A549 (cell line): ENCODE data around the gene KCNG3. TPM values are rescaled to one million over a fixed set of nuclear protein-coding genes. Genes with fewer than 3 reads are reported as not detected.

Experiments used
- ATAC-seq, 2 experiments: fragments of 200-7000 bp in 1 of 2; fragments of >200 bp in 1 of 2; cut with Nextera tagmentation in 1 of 2; cut with Tn5 transposase in 1 of 2; 3 replicates each; pipeline versions ENCODE4 v1.8.0 to v1.9.1; 2018 to 2020; ENCODE audit warnings: mild to moderate bottlenecking in 1 of 2, moderate library complexity in 1 of 2
- CTCF ChIA-PET: fragments of 300-600 bp; sonication (Branson Sonifier 250); formaldehyde crosslinking; extraction: SDS; loops from one replicate; lab custom pipeline; 2021; ENCODE audit warnings: antibody characterized with exemption, inconsistent platforms; lab: Yijun Ruan, JAX
- POLR2A ChIA-PET: fragments of 350-600 bp; formaldehyde crosslinking; extraction: SDS; loops from one replicate; lab custom pipeline; 2021; ENCODE audit warnings: antibody characterized with exemption, inconsistent platforms; lab: Yijun Ruan, JAX
- DNase-seq, 2 experiments: peaks; one replicate each; pipeline versions ENCODE4 v3.0.0 to v3.0.0-alpha.2; 2011 to 2016; ENCODE audit warnings: low read depth in 1 of 2, low spot score in 1 of 2
- FAIRE-seq: peaks from 2 replicates; lab custom pipeline; 2011; peaks lifted over from hg19 to GRCh38; lab: Jason Lieb, UNC
- H3K27ac ChIP-seq, 2 experiments: fragments of >200 bp; sonication (Bioruptor Twin); formaldehyde crosslinking; 3 replicates each; pipeline ENCODE4 v1.5.1; 2016 to 2017
- H3K4me1 ChIP-seq: fragments of >200 bp; sonication (Bioruptor Twin); formaldehyde crosslinking; 3 replicates; pipeline ENCODE4 v1.6.1; 2016
- H3K4me2 ChIP-seq: fragments of >200 bp; sonication (Bioruptor Twin); formaldehyde crosslinking; 3 replicates; pipeline ENCODE4 v1.6.1; 2016
- H3K4me3 ChIP-seq: fragments of >200 bp; sonication (Bioruptor Twin); formaldehyde crosslinking; 3 replicates; pipeline ENCODE4 v1.5.1; 2016
- H3K9me3 ChIP-seq: fragments of >200 bp; sonication (Bioruptor Twin); formaldehyde crosslinking; 3 replicates; pipeline ENCODE4 v1.6.1; 2016
- BHLHE40 ChIP-seq: IDR thresholded peaks from 2 replicates; pipeline ENCODE4 v1.6.1; 2012; ENCODE audit warnings: low read depth, low read length, inconsistent platforms
- CHD2 ChIP-seq: fragments of 150-350 bp; IDR thresholded peaks from 2 replicates; pipeline ENCODE4 v1.6.1; 2014; ENCODE audit warnings: low read length; ENCODE audit not compliant: partially characterized antibody
- CHD4 ChIP-seq: fragments of 200-600 bp; sonication (generic); IDR thresholded peaks from 2 replicates; pipeline ENCODE4 v1.6.1; 2016; ENCODE audit warnings: antibody characterized with exemption, mild to moderate bottlenecking, borderline replicate concordance
- ESRRA ChIP-seq: fragments of 150-350 bp; IDR thresholded peaks from 2 replicates; pipeline ENCODE4 v1.6.1; 2014; ENCODE audit warnings: mild to moderate bottlenecking, low read length, borderline replicate concordance
- FOSB ChIP-seq: fragments of 250-450 bp; sonication (Bioruptor Pico); IDR thresholded peaks from 2 replicates; pipeline ENCODE4 v1.5.0; 2020; ENCODE audit warnings: mild to moderate bottlenecking, moderate library complexity
- FOSL2 ChIP-seq, 2 experiments: fragments of 450-650 bp in 1 of 2; fragments of >200 bp in 1 of 2; sonication (Bioruptor Twin) in 1 of 2; formaldehyde crosslinking; IDR thresholded peaks; 2 replicates each; pipeline versions ENCODE4 v1.5.0 to v1.6.1; 2016 to 2020; ENCODE audit warnings: mild to moderate bottlenecking in 1 of 2, moderate library complexity in 1 of 2
- HDAC2 ChIP-seq: fragments of 200-600 bp; sonication (generic); IDR thresholded peaks from 2 replicates; pipeline ENCODE4 v1.6.1; 2016
- HOXA7 ChIP-seq: fragments of 250-450 bp; sonication (Bioruptor Pico); IDR thresholded peaks from 2 replicates; pipeline ENCODE4 v1.5.0; 2020; ENCODE audit warnings: mild to moderate bottlenecking, moderate library complexity
- HOXB13 ChIP-seq: fragments of 250-450 bp; sonication (Bioruptor Pico); IDR thresholded peaks from 2 replicates; pipeline ENCODE4 v1.5.0; 2020; ENCODE audit warnings: low read depth, mild to moderate bottlenecking, moderate library complexity
- KDM5A ChIP-seq: fragments of 200-600 bp; sonication (generic); IDR thresholded peaks from 2 replicates; pipeline ENCODE4 v1.6.1; 2016; ENCODE audit warnings: antibody characterized with exemption, mild to moderate bottlenecking
- MAZ ChIP-seq: fragments of 150-350 bp; IDR thresholded peaks from 2 replicates; pipeline ENCODE4 v1.6.1; 2014; ENCODE audit warnings: antibody characterized with exemption, low read depth, low read length, borderline replicate concordance
- MYC ChIP-seq: IDR thresholded peaks from 2 replicates; pipeline ENCODE4 v1.6.1; 2012; ENCODE audit warnings: mild to moderate bottlenecking, inconsistent platforms, low read length, improper control_type of control experiment, borderline replicate concordance
- NPAS2 ChIP-seq: fragments of 250-450 bp; sonication (Bioruptor Pico); IDR thresholded peaks from 2 replicates; pipeline ENCODE4 v1.8.0; 2022; ENCODE audit warnings: mild to moderate bottlenecking, moderate library complexity, borderline replicate concordance
- NR3C1 ChIP-seq: fragments of >200 bp; sonication (Bioruptor Twin); formaldehyde crosslinking; IDR thresholded peaks from 3 replicates; pipeline ENCODE4 v1.6.1; 2017
- POLR2A ChIP-seq: IDR thresholded peaks from 2 replicates; pipeline ENCODE4 v1.6.1; 2012; ENCODE audit warnings: mild to moderate bottlenecking, low read length
- POLR2AphosphoS2 ChIP-seq: conservative IDR thresholded peaks from 2 replicates; pipeline ENCODE4 v1.6.1; 2012; ENCODE audit warnings: low read length, improper control_type of control experiment, inconsistent platforms
- RAD21 ChIP-seq, 2 experiments: fragments of >200 bp in 1 of 2; sonication (Bioruptor Twin) in 1 of 2; formaldehyde crosslinking in 1 of 2; IDR thresholded peaks in 1 of 2; conservative IDR thresholded peaks in 1 of 2; 2 replicates in 1 of 2; 3 replicates in 1 of 2; pipeline ENCODE4 v1.6.1; 2012 to 2018; ENCODE audit warnings: inconsistent platforms in 1 of 2
- RCOR1 ChIP-seq: fragments of 150-350 bp; IDR thresholded peaks from 2 replicates; pipeline ENCODE4 v1.6.1; 2014; ENCODE audit warnings: antibody characterized with exemption, low read length, low read depth
- RFX5 ChIP-seq: fragments of 450-650 bp; IDR thresholded peaks from 2 replicates; pipeline ENCODE4 v1.7.1; 2014; ENCODE audit warnings: antibody characterized with exemption, mild to moderate bottlenecking, moderate library complexity
- SMC3 ChIP-seq: fragments of >200 bp; sonication (Bioruptor Twin); formaldehyde crosslinking; IDR thresholded peaks from 3 replicates; pipeline ENCODE4 v1.6.1; 2018; ENCODE audit warnings: inconsistent platforms
- ZFP36 ChIP-seq: fragments of 450-650 bp; IDR thresholded peaks from 2 replicates; pipeline ENCODE4 v1.6.1; 2014; ENCODE audit warnings: borderline replicate concordance; ENCODE audit not compliant: partially characterized antibody
- WGBS: methylation state at CpG from one replicate; pipeline ENCODE4 v1.1.6; 2017; ENCODE audit errors: missing lambda C conversion rate; 5-methylcytosine and 5-hydroxymethylcytosine counted together
- polyA plus RNA-seq, 4 experiments: library from polyadenylated mRNA; depleted of rRNA in 3 of 4; stranded (reverse); fragments of >200 nt; fragmentation: RNase III in 1 of 4; extraction: RNeasy Plus Mini Kit Qiagen cat#74134 plus additional on column Dnase treatment in 1 of 4; gene quantifications; 2 replicates in 3 of 4; 3 replicates in 1 of 4; pipeline ENCODE4 v1.2.3, GENCODE V29; 2011 to 2017
- TF ChIP-seq, protein P1 (sequence below): fragments of >200 bp; sonication (Bioruptor Twin); formaldehyde crosslinking; IDR thresholded peaks from 2 replicates; pipeline ENCODE4 v1.6.1; 2016
- TF ChIP-seq, protein P2 (sequence below): IDR thresholded peaks from 2 replicates; pipeline ENCODE4 v1.6.1; 2012
- TF ChIP-seq, protein P3 (sequence below): IDR thresholded peaks from 2 replicates; pipeline ENCODE4 v1.6.1; 2012; ENCODE audit warnings: low read depth, borderline replicate concordance
- TF ChIP-seq, protein P4 (sequence below): IDR thresholded peaks from 2 replicates; pipeline ENCODE4 v1.6.1; 2012

KCNG3 gene
- polyA plus RNA-seq, 2 of the 4 experiments (the other 2 are of a cell fraction), result 0.67 to 0.70 TPM

DNA sequence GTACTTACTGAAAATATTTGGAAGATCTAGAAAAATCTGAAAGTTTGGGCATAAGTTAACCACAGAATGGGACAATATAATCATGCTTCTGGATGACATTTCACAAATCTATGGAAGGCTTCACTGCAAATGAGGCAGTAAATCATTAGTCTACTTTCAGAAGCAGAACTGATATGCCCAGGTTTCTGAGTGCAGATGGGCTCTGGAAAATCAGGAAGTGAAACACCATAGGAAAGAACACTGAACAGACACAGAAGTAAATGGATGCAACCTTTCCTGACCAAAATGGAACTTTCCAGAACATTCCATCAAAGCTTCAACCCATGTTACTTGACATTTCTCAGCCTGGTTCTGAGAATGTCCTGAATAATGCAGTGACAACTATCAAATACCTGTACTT, 55.1 kb downstream of the KCNG3 start (continued):
- TF ChIP-seq, protein P1, sequence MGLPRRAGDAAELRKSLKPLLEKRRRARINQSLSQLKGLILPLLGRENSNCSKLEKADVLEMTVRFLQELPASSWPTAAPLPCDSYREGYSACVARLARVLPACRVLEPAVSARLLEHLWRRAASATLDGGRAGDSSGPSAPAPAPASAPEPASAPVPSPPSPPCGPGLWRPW, result no peak
- TF ChIP-seq CHD4, result no peak
- TF ChIP-seq POLR2AphosphoS2, result no peak
- TF ChIP-seq ZFP36, result no peak
- no peak for TF ChIP-seq NR3C1
- no peak for TF ChIP-seq HOXB13 (CRISPR knock-in tag)
- no peak for TF ChIP-seq ESRRA
- TF ChIP-seq, protein P2, sequence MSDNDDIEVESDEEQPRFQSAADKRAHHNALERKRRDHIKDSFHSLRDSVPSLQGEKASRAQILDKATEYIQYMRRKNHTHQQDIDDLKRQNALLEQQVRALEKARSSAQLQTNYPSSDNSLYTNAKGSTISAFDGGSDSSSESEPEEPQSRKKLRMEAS, result no peak
- no peak for TF ChIP-seq NPAS2 (CRISPR knock-in tag)

DNA sequence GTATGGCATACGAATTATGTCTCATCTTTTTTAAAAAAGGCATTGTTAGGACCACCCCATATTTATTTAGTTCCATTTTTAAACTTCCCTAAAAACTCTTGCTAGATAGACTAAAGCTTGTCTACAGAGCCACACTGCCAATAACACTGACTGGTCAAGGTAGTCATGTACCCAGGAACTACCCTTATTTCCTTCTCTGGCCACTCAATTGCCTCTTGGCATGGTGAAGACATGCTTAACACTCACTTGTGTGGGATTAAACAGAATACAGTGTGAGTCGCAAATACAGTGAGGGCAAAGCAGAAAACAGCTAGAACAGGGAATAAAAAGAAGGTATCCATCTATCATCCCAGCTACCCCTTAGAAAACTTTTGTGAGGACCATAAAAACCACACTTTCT, 57.4 kb downstream of the KCNG3 start:
- WGBS, result 84% methylated on average over 2 of the region's 2 CpGs
- no peak for TF ChIP-seq ESRRA
- TF ChIP-seq, all 56 proteins: peak for 0
- Histone ChIP-seq H3K4me3 (no peak overlapping the region), H3K4me2 (no peak overlapping the region), H3K4me1 (no peaks in the 10 kb centered on the region), H3K27ac (no peak overlapping the region), H3K9me3 (no peaks in the 10 kb centered on the region)
- CTCF ChIA-PET, result interaction anchor here (1.6 kb wide), 1 partner anchor 26 kb away, joined by 4 read pairs; no protein-coding TSS in a partner anchor
- ATAC-seq, result no peak
- no peak for FAIRE-seq
- POLR2A ChIA-PET, result no interaction called here
- DNase-seq, result no peak

DNA sequence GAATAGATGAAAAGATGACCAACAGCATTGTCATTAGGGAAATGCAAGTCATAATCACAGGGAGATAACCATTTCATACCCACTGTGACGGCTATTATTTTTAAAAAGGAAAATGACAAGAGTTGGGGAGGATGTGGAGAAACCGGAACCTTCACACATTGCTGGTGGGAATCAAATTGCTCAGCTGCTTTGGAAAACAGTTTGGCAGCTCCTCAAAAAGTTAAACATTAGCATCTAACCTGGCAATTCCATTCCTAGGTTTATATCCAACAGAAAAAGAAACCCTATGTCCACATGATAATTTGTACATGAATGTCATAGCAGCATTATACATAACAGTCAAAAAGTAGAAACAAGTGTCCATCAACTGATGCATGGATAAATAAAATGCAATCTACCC, 58.2 kb downstream of the KCNG3 start:
- CTCF ChIA-PET, result interaction anchor here (1.6 kb wide), 1 partner anchor 27 kb away, joined by 4 read pairs; no protein-coding TSS in a partner anchor
- no peak for TF ChIP-seq KDM5A
- no peak for TF ChIP-seq HOXA7 (CRISPR knock-in tag)
- TF ChIP-seq CHD4, result no peak
- no peak for TF ChIP-seq MYC
- no peak for TF ChIP-seq CHD2
- TF ChIP-seq, protein P2, result no peak
- no peak for TF ChIP-seq MAZ
- no peak for TF ChIP-seq POLR2A
- no peak for TF ChIP-seq RFX5
- TF ChIP-seq, protein P3, sequence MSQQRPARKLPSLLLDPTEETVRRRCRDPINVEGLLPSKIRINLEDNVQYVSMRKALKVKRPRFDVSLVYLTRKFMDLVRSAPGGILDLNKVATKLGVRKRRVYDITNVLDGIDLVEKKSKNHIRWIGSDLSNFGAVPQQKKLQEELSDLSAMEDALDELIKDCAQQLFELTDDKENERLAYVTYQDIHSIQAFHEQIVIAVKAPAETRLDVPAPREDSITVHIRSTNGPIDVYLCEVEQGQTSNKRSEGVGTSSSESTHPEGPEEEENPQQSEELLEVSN, result no peak
- TF ChIP-seq BHLHE40, result no peak
- TF ChIP-seq RAD21 (conservative IDR thresholded peaks at IDR 0.05 in 1 of 2, IDR thresholded peaks at IDR 0.05 in 1 of 2), result no peak
- TF ChIP-seq, protein P4, sequence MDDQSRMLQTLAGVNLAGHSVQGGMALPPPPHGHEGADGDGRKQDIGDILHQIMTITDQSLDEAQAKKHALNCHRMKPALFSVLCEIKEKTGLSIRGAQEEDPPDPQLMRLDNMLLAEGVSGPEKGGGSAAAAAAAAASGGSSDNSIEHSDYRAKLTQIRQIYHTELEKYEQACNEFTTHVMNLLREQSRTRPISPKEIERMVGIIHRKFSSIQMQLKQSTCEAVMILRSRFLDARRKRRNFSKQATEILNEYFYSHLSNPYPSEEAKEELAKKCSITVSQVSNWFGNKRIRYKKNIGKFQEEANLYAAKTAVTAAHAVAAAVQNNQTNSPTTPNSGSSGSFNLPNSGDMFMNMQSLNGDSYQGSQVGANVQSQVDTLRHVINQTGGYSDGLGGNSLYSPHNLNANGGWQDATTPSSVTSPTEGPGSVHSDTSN, result no peak
- TF ChIP-seq FOSB, result no peak
- no peak for TF ChIP-seq NR3C1
- no peak for TF ChIP-seq HDAC2
- no peak for TF ChIP-seq HOXB13 (CRISPR knock-in tag)
- no peak for TF ChIP-seq RCOR1
- no peak for TF ChIP-seq SMC3
- TF ChIP-seq FOSL2 (IDR thresholded peaks at IDR 0.05), result no peak
- no peak for TF ChIP-seq FOSL2 (CRISPR knock-in tag; IDR thresholded peaks at IDR 0.05)
- ATAC-seq (no peak), FAIRE-seq (no peak), DNase-seq (no peak)
- H3K27ac ChIP-seq, result no peak overlapping the region
- H3K9me3 ChIP-seq, result no peaks in the 10 kb centered on the region
- no peak overlapping the region for H3K4me3 ChIP-seq
- H3K4me1 ChIP-seq, result no peaks in the 10 kb centered on the region
- WGBS, result 86% methylated on average over 2 of the region's 2 CpGs
- POLR2A ChIA-PET, result no interaction called here
- H3K4me2 ChIP-seq, result no peak overlapping the region
